AG04450 (cell line): ENCODE data around the gene GUCY1B1. TPM values are rescaled to one million over a fixed set of nuclear protein-coding genes. Genes with fewer than 3 reads are reported as not detected.

Experiments
- CTCF ChIA-PET: fragments of 300-600, 350-600 bp; formaldehyde crosslinking; extraction: SDS; loops from one replicate; lab custom pipeline; 2022; ENCODE audit warnings: antibody characterized with exemption, inconsistent platforms; lab: Charles Lee
- POLR2A ChIA-PET: fragments of 350-600 bp; formaldehyde crosslinking; extraction: SDS; loops from one replicate; lab custom pipeline; 2021; ENCODE audit warnings: antibody characterized with exemption, inconsistent platforms; lab: Yijun Ruan, JAX
- DNase-seq: peaks from one replicate; pipeline ENCODE4 v3.0.0-alpha.2; 2011; ENCODE audit warnings: low read depth, low spot score
- H3K27ac ChIP-seq: one replicate; pipeline ENCODE4 v1.5.1; 2012; ENCODE audit warnings: low read depth, low read length, control low read depth
- H3K27me3 ChIP-seq: one replicate; pipeline ENCODE4 v1.6.0; 2012; ENCODE audit warnings: low read length; ENCODE audit not compliant: control insufficient read depth, insufficient read depth
- H3K4me3 ChIP-seq: 2 replicates; pipeline ENCODE4 v1.5.1; 2011; ENCODE audit warnings: mild to moderate bottlenecking, low read depth, low read length, control low read depth
- H3K9me3 ChIP-seq: 2 replicates; pipeline ENCODE4 v1.5.1; 2012; ENCODE audit warnings: low read length; ENCODE audit not compliant: control insufficient read depth, insufficient read depth
- CTCF ChIP-seq: IDR thresholded peaks from 2 replicates; pipeline ENCODE4 v1.5.1; 2011; ENCODE audit warnings: low read depth, low read length, control low read depth, inconsistent platforms
- polyA plus RNA-seq: library from polyadenylated mRNA; depleted of rRNA; stranded (reverse); fragments of >200 nt; gene quantifications from 2 replicates; pipeline ENCODE4 v1.2.3, GENCODE V29; 2011

GUCY1B1 gene
- polyA plus RNA-seq, 1 experiment: 25.0 TPM

GRCh38 chr4:155800685-155801343, 42.0 kb downstream of the GUCY1B1 start:
- TF ChIP-seq CTCF: no peak
- no peak for DNase-seq
- Histone ChIP-seq H3K27me3 (no peaks in the 10 kb centered on the region), H3K27ac (no peak overlapping the region), H3K9me3 (no peaks in the 10 kb centered on the region), H3K4me3 (no peak overlapping the region)
- ChIA-PET POLR2A (no interaction called here), CTCF (interaction anchor here (0.7 to 2.5 kb wide), 8 partner anchors 8 to 397 kb away, joined by 3 to 18 read pairs (median 5); partner anchors contain the start of gene CTSO)

- Histone ChIP-seq H3K4me3 (no peak overlapping the region), H3K27me3 (no peaks in the 10 kb centered on the region), H3K27ac (peak overlapping the region; percentile 22), H3K9me3 (no peaks in the 10 kb centered on the region)
- CTCF ChIA-PET: interaction anchor here (0.6 to 2.5 kb wide), 4 partner anchors 8 to 398 kb away, joined by 4 to 18 read pairs (median 8); no protein-coding TSS in a partner anchor
- no peak for TF ChIP-seq CTCF
- DNase-seq: no peak
- POLR2A ChIA-PET: interaction anchor here (0.6 to 1.4 kb wide), 3 partner anchors 17 to 150 kb away, joined by 3 to 7 read pairs (median 3); no protein-coding TSS in a partner anchor
Observed at GRCh38 chr4:155802190-155802959, 43.6 kb downstream of the GUCY1B1 start.

GRCh38 chr4:155805016-155805415, 46.2 kb downstream of the GUCY1B1 start:
- CTCF ChIA-PET: interaction anchor here (0.6 to 2.1 kb wide), 3 partner anchors 74 to 401 kb away, joined by 4 to 22 read pairs (median 5); partner anchors contain the start of gene CTSO
- DNase-seq: no peak

GRCh38 chr4:155807021-155807420, 48.2 kb downstream of the GUCY1B1 start:
- DNase-seq: peak; percentile 66
- no peak for TF ChIP-seq CTCF
- Histone ChIP-seq H3K27ac (no peak overlapping the region), H3K4me3 (no peak overlapping the region), H3K27me3 (no peaks in the 10 kb centered on the region), H3K9me3 (no peaks in the 10 kb centered on the region)
- CTCF ChIA-PET: interaction anchor here (0.8 to 6.1 kb wide), 6 partner anchors 12 to 403 kb away, joined by 3 to 173 read pairs (median 4); partner anchors contain the start of gene CTSO
- POLR2A ChIA-PET: interaction anchor here (0.6 to 1.0 kb wide), 2 partner anchors 29 to 146 kb away, joined by 3 read pairs; no protein-coding TSS in a partner anchor

More at GRCh38 chr4:155805016-155805415, 46.2 kb downstream of the GUCY1B1 start:
- POLR2A ChIA-PET: no interaction called here
- H3K27me3 ChIP-seq: no peaks in the 10 kb centered on the region
- no peaks in the 10 kb centered on the region for H3K9me3 ChIP-seq
- TF ChIP-seq CTCF: no peak
- H3K4me3 ChIP-seq: no peak overlapping the region
- no peak overlapping the region for H3K27ac ChIP-seq
